Chondrocyte (in vitro differentiated cells): ENCODE results near the gene FAAP20. TPM values are rescaled to one million over a fixed set of nuclear protein-coding genes. Genes with fewer than 3 reads are reported as not detected.

Source experiments
- DNase-seq: peaks from one replicate; pipeline ENCODE4 v3.0.0; 2021; ENCODE audit warnings: mixed read lengths, low spot score
- H3K27ac Mint-ChIP-seq: one replicate; pipeline ENCODE4 v1.8.0; 2021; ENCODE audit warnings: mild to moderate bottlenecking, moderate library complexity, mixed read lengths; ENCODE audit not compliant: unreplicated experiment
- H3K27me3 Mint-ChIP-seq: 2 replicates; pipeline ENCODE4 v1.8.0; 2021; ENCODE audit warnings: low read depth, mixed read lengths
- H3K36me3 Mint-ChIP-seq: 2 replicates; pipeline ENCODE4 v1.8.0; 2021; ENCODE audit warnings: low read depth, mixed read lengths
- H3K4me1 Mint-ChIP-seq: 2 replicates; pipeline ENCODE4 v1.8.0; 2021; ENCODE audit warnings: low read depth, mild to moderate bottlenecking, mixed read lengths
- H3K4me3 Mint-ChIP-seq: one replicate; pipeline ENCODE4 v1.8.0; 2021; ENCODE audit warnings: mild to moderate bottlenecking, moderate library complexity, mixed read lengths; ENCODE audit not compliant: unreplicated experiment
- H3K9me3 Mint-ChIP-seq: 2 replicates; pipeline ENCODE4 v1.8.0; 2021; ENCODE audit warnings: low read depth, mixed read lengths
- CTCF ChIP-seq: fragments of 200-600 bp; sonication (generic); IDR thresholded peaks from 2 replicates; pipeline ENCODE4 v1.5.0; 2021; ENCODE audit warnings: antibody characterized with exemption, mild to moderate bottlenecking, moderate library complexity
- total RNA-seq: library from RNA; stranded (reverse); gene quantifications from 3 replicates; pipeline ENCODE4 v1.2.1, GENCODE V29; 2021

The FAAP20 gene
- total RNA-seq, 1 donor from 2014 or later: 69.2 TPM

- TF ChIP-seq CTCF: no peak
- no peaks in the 10 kb centered on the region for H3K27me3 Mint-ChIP-seq
- peaks cover 42% of the 10 kb centered on the region for H3K4me1 Mint-ChIP-seq
- H3K27ac Mint-ChIP-seq: peak overlapping the region; percentile 12
- H3K36me3 Mint-ChIP-seq: no peaks in the 10 kb centered on the region
- H3K4me3 Mint-ChIP-seq: peak overlapping the region; percentile 68
- no peak for DNase-seq
- no peaks in the 10 kb centered on the region for H3K9me3 Mint-ChIP-seq
These were observed 9.3 kb upstream of the FAAP20 start for GRCh38 chr1:2203671-2204414.

- TF ChIP-seq CTCF: no peak
- H3K9me3 Mint-ChIP-seq: no peaks in the 10 kb centered on the region
These were observed 8.4 kb upstream of the FAAP20 start for GRCh38 chr1:2202843-2203601.

GRCh38 chr1:2202008-2202575 lies 7.5 kb upstream of the FAAP20 start:
- H3K4me1 Mint-ChIP-seq: peaks cover 26% of the 10 kb centered on the region
- no peaks in the 10 kb centered on the region for H3K9me3 Mint-ChIP-seq
- H3K36me3 Mint-ChIP-seq: no peaks in the 10 kb centered on the region
- H3K27ac Mint-ChIP-seq: no peak overlapping the region
- no peak for DNase-seq
- no peak overlapping the region for H3K4me3 Mint-ChIP-seq
- no peaks in the 10 kb centered on the region for H3K27me3 Mint-ChIP-seq
- no peak for TF ChIP-seq CTCF

More at GRCh38 chr1:2202843-2203601, 8.4 kb upstream of the FAAP20 start:
- Mint-ChIP-seq H3K36me3 (no peaks in the 10 kb centered on the region), H3K27me3 (no peaks in the 10 kb centered on the region), H3K4me1 (peaks cover 35% of the 10 kb centered on the region), H3K27ac (no peak overlapping the region), H3K4me3 (no peak overlapping the region)
- no peak for DNase-seq

GRCh38 chr1:2201062-2201461 lies 6.5 kb upstream of the FAAP20 start:
- H3K36me3 Mint-ChIP-seq: no peaks in the 10 kb centered on the region
- H3K27me3 Mint-ChIP-seq: no peaks in the 10 kb centered on the region
- TF ChIP-seq CTCF: no peak
- no peaks in the 10 kb centered on the region for H3K9me3 Mint-ChIP-seq
- no peak overlapping the region for H3K27ac Mint-ChIP-seq
- H3K4me1 Mint-ChIP-seq: peaks cover 18% of the 10 kb centered on the region
- DNase-seq: no peak
- H3K4me3 Mint-ChIP-seq: no peak overlapping the region

GRCh38 chr1:2200308-2200943 lies 5.9 kb upstream of the FAAP20 start:
- H3K36me3 Mint-ChIP-seq: no peaks in the 10 kb centered on the region
- TF ChIP-seq CTCF: no peak
- H3K27me3 Mint-ChIP-seq: no peaks in the 10 kb centered on the region
- no peak overlapping the region for H3K4me3 Mint-ChIP-seq
- no peaks in the 10 kb centered on the region for H3K9me3 Mint-ChIP-seq
- no peak overlapping the region for H3K27ac Mint-ChIP-seq
- DNase-seq: no peak
- H3K4me1 Mint-ChIP-seq: peaks cover 16% of the 10 kb centered on the region
